ENCODE measurements around the gene PYDC1.

GRCh38 chr16:31258366-31258765 lies 41.4 kb upstream of the PYDC1 start:
- TF ChIP-seq CTCF (conservative IDR thresholded peaks at IDR 0.05; ENCODE audit: low read length) (no peak), EZH2phosphoT487 (IDR thresholded peaks at IDR 0.05; ENCODE audit: borderline replicate concordance) (no peak)
